Hematopoietic multipotent progenitor cell treated with erythropoietin and hydrocortisone succinate and interleukin-3 and kit ligand, for 8 days (in vitro differentiated cells): ENCODE measurements around the gene SPAG4.

Source experiments
- DNase-seq: peaks from one replicate; pipeline ENCODE4 v3.0.0-alpha.2; 2015

The SPAG4 gene

DNA sequence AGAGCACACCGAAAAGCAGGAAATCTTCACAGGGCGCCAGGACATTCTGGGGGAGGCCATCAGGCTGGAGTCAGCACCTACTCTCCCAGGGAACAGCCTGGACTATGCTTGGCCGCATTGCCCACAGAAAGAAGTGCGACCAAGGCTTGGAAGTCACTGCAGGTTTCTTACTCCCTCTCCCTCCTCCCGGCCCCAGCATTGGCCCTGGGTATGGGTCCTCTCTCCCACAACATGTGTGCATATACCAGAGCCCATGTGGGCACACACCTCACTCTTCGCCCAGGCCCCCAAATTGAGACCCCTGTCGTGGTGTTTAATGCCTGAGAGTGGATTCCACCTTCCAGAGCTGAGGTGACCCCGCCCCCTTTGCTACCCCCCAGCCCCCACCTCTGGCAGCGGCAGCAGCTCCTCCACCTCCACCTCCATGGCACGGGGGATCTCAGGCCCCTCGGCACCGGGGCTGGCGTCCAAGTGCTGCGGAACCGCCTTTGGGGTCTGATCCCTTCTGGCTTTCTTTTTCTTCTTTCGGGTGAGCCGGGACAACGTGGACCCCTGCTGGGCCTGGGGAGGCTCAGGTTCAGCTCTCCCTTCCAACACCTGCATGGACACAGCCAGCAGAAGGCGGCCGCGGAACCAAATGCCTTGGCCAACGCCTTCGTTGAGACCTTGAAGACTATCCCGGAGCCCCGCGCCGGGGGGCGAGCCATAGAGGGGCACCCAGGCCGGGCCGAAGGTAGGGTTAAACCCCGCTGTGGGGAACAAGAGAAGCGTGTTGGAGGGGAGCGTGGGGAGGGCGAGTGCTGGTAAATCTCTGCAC lies 15.2 kb upstream of the SPAG4 start:
- no peak for DNase-seq

DNA sequence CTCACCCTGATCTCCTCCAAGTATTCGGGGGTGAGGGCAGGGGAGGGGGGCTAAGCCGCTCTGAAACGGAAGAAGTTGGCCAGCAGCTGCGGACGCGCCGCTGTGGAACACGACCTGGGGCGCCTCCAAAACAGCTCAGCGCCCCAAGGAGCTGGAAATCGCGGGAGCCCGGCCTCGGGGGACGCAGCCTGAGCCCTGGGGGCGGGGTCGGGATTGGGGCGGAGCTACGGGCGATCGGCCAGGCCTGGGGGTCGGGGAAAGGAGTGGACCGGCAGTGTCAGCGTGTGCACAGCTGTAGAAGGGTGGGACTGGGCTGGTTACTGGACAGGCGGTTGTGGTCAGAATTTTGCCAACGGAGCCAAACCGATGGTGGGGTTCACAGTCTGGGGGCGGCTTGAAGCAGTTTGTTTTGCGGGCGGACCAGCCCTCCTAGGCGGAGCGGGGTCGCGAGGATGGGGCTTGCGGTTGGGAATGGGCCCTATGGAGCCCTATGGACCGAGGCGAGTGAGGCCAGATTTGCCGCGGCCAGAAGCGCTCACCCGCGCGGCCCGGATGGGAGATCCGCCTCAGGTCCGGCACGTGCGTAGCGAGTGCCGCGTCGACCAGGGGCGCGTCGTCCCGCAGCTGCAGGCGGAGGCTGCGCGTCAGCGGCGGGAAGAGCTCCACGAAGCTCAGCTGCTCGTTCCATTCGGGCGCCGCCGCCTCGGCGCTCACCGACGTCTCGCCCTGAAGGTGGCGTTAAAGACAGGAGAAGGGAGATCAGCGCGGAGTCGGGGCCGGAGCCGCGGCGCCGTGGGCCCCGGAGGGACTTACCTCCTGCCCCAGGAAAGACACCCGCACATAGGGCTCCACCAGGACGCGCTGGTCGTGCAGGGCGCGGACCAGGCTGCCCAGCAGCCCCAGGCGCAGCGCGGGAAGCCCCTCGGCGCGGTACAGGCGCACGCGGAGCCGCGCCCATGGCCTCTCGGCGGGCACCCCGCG lies 14.3 kb upstream of the SPAG4 start:
- peak; percentile 75 for DNase-seq

DNA sequence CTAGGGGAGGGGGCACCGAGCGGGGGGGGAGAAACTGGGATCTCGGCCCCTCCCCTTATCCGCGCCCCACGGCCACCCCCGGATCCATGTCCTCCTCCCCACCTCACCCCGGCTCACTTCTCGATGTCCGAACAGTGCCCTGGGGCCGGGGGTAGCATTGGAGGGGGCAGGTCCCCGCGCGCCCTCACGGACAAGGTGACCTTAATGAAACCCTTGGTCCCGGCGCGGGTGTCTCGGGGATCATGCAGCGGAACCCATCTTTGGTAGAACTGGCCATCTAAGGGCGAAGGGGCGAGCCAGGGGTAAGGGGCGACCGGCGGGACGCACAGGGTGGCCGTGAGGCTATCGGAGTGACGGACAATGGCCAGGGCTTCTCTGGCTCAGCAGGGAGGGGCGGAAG lies 13.6 kb upstream of the SPAG4 start:
- DNase-seq: no peak

DNA sequence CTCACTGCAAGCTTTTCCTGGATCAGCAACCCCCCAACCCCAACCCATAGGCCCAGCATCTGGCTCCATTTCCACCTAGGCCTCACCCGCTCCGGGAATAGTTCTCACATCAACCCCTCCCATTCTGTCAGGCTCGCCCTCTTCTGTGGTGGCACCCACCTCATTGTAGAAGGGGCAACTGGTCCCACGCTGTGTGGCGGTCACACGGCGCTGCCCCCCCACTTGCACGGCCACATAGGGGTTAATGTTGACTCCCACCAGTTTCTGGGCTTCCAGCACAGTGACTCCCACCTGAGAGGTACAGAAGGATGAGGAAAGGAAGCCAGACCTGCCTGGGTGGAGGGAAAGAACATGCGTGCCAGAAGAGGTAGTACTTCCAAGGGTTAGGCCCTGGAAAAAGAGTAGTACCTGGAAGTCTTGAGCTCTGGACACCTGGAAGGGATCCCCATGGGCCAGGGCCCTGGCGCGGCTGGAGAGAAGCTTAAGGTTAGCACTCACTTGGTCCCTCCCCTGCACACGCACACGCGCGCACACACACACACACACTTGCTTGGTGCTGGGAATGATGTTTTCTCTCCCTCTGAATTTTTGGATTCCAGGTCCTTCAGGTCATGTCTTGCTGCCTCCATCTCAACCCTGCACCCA lies 12.7 kb upstream of the SPAG4 start:
- no peak for DNase-seq

DNA sequence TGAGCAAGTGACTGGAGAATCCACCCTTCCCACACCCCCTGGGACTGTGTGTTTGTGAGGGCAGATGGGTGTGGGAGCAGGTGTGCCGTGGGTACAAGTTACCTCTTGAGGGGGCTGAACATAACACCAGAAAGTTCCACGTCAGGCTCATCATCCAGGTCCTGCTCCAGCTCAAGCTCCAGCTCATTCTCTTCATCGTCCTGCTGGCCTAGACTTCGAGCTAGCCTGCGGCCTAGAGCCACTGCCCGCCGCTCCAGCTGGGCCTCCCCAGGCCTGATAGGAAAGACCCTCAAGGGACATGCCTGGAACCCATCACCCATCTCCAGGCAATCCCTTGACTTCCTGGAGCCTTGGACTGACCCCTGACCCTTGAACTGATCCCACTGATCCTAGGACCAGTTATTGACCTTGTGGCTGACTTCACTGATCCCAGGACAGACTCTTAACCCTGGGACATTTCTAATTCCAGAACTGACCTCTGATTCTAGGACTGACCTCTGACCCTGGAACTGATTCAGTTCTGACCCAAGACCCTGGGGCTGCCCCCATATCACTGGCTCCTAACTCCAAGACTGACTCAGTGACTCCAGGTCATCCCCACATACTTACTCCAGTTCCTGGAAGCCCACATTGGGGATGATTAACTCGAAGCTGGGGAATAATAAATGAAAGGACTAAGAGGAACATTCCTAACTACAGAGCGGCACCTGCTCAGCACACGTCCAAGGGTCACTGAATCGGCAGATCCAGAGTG lies 11.8 kb upstream of the SPAG4 start:
- DNase-seq: no peak

DNA sequence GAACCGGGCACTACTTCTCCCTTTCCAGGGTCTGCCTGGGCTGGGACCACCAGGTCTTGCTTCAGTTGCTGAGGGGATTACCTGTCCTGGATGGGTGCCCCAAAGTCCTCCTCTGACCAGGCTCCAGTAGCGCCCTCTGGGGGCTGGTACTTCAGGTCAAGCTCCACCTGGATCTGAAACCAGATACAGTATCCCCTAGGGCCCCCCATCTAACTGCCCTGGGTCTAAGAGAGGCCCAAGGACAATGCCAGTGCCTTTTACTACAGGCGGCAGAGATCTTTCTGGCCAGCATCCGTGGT lies 11.2 kb upstream of the SPAG4 start:
- peak; percentile 18 for DNase-seq

DNA sequence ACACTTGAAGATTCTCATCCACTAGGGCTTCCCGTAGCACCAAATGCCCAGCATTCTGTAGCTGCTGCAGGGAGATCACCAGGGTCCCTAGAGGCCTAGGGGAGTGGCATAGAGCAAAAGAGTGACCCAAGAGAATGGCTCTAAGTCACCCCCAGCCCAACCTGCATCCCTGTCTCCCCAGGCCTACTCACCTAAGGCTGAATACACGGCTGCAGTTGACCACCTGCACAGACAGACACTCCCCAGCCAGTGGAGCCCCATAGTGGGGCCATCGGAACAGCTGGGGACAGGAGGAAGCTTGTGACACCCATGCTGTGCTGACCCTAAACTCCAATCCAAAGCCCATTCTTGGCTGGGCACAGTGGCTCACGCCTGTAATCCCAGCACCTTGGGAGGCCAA lies 9.5 kb upstream of the SPAG4 start:
- DNase-seq: no peak

DNA sequence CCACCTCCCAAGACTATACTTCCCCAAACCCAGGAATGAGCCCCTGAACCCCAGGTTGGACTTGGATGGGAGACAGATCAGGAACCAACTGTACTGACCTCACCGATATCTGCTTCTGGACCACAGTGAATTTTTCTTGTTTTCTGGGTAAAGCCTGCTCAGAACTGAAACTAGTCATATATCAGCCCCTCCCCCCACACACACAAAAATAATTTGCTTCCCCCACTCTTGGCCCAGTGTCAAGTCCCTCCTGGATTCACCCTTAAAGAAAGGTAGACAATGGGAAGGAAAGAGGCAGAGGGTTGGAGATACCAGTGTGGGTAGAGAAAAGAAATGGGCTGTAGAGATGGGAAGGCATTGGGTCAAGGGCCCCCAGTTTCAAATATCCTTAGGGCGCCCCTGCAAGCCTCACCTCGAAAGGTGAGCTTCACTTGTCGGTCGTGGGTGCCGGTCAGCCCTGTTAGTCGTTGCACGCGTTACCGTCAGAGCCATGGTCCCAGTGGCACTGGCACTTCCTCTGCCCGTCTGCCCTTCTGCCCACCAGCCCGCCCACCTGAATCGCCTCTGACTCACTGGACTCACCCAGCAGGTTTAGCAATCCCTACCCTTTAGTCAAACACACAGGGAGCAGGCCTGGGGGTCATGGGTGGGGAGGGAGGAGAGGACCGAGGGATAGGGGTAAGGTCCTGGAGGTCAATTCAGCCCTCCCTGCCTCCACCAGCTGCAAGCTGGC lies 8.5 kb upstream of the SPAG4 start:
- no peak for DNase-seq

DNA sequence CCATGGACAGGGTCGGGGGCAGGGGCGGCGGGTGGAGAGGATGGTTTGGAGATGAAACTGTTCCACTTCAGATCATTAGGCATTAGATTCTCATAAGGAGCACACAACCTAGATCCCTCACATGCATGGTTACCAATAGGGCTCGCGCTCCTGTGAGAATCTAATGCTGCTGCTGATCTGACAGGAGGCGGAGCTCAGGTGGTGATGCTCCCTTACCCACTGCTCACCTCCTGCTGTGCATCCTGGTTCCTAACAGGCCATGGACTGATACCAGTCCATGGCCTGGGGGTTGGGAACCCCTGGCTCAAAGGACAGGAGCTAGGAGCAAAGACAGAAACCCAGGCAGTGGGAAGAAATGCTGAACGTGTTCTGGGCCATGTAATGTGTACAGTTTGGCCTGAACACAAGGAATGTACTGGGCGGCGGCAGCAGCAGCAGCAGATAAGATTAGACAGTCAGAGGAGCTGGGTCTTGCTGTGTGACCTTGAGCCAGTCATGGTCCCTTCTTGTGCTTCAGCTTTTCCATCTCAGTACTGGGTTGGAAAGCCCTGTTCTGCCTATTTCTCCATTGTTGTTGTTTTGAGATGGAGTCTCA lies 4.7 kb upstream of the SPAG4 start:
- DNase-seq: peak; percentile 73

DNA sequence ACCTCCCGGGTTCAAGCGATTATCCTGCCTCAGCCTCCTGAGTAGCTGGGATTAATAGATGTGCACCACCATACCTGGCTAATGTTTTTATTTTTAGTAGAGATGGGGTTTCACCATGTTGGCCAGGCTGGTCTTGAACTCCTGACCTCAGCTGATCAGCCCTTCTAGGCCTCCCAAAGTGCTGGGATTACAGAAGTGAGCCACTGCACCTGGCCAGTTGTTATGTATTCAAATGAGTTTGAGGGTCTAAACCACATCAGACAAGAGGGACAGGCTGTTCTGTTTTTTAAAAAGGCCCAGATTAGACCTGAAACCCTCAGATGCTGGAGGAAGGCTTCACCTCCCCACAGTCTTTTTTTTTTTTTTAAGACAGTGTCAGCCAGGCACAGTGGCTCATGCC lies 4.1 kb upstream of the SPAG4 start:
- DNase-seq: no peak

DNA sequence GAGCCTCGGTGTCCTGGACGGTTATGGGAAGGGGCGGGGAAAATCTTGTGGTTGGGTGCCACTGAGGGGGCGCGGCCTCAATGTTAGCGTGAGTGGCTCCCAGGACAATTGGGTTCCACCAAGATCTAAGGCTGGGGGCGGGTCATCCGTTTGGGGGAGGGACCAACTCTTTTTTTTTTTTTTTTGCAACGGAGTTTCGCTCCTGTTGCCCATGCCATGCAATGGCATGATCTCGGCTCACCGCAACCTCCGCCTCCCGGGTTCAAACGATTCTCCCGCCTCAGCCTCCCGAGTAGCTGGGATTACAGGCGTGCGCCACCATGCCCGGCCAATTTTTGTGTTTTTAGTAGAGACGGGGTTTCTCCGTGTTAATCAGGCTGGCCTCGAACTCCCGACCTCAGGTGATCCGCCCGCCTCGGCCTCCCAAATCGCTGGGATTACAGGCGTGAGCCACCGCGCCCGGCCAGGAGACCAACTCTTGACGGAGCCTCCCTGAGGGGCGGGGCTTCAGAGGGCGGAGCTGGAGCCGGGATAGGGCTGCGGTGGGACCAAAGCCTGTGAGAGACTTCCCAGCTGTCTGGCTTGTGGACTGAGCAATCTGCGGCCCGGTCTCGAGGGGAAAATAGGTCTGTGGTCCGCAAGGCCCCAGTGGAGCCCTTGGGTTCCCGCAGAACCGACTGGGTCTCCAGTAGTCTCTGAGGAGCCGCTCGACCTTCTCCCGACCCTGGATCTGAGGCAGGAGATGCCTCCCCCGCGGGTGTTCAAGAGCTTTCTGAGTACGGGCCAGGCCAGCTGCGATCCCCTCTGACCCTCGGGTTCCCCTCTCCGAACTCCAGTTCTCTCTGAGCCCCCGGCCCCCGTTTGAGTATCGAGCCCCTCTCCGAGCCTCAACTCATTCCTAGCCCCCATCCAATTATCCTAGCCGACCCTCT lies 1.1 kb downstream of the SPAG4 start:
- DNase-seq: peak; percentile 100

DNA sequence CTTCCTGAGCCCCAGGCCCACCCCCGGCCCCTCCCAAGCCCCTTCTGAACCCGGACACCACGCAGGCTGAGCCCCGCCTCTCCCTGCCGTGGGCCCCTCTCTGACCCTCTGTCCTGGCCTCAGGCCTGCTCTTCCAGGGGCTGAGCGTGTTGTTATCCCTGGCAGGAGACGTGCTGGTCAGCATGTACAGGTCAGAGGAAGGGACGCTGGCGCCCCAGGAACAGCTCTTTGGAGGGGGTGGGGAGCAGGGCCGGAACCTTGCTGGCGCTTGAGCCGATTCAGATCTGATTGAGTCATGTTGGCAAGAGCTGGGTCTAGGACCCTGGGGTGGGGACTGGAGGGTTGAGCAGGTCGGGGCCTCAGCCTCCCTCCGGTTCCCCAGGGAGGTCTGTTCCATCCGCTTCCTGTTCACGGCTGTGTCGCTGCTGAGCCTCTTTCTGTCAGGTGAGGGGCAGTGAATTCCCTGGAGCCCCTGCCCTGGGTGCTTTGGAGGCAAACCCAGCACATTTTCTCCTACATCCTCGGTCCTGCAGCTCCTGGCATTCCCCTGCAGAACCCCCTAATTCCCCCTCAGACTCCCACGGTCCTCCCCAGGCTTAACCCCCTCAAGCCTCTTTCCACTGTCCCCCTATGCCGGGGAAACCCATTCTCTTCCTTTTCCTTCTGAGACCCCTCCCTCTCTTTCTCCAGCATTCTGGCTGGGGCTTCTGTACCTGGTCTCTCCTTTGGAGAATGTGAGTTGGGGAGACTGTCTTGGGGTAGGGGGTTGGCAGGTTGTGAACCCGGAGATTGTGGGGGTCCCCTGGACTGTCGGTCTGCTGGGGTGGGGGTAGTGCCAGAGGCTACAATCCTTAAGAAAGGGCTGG lies 2.0 kb downstream of the SPAG4 start:
- DNase-seq: peak; percentile 65

DNA sequence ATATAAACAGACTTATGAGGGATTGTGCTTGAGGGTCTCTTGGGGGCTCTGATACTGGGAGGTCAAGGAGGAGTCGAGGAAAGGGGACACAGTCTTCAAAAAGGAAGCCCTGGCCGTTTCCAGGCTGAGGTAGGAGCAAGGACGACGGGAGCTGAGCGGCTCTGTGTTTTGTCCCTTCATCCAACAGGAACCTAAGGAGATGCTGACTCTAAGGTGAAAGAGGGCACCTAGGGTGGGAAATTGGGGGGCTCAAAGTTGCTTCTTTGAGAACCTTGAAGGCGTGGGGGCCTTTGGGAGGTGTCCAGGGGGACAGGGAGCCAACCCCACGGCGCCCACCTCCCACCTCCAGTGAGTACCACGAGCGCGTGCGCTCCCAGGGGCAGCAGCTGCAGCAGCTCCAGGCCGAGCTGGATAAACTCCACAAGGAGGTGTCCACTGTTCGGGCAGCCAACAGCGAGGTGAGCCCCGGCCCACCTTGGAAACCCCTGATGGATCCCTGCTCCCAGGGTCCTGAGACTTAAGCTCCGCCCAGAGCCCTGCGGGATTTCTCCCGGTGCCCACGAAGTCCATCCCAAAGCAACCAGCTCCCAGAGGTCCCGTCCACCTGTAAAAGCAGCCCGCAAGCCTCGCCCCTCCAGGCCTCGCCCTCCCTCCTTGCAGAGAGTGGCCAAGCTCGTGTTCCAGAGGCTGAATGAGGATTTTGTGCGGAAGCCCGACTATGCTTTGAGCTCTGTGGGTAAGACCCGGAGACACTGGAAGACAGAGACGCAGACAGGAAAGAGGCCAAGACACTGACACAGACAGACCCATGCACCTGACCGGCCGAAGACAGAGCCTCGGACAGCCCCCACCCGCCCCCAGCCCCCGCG lies 2.9 kb downstream of the SPAG4 start:
- DNase-seq: peak; percentile 15

DNA sequence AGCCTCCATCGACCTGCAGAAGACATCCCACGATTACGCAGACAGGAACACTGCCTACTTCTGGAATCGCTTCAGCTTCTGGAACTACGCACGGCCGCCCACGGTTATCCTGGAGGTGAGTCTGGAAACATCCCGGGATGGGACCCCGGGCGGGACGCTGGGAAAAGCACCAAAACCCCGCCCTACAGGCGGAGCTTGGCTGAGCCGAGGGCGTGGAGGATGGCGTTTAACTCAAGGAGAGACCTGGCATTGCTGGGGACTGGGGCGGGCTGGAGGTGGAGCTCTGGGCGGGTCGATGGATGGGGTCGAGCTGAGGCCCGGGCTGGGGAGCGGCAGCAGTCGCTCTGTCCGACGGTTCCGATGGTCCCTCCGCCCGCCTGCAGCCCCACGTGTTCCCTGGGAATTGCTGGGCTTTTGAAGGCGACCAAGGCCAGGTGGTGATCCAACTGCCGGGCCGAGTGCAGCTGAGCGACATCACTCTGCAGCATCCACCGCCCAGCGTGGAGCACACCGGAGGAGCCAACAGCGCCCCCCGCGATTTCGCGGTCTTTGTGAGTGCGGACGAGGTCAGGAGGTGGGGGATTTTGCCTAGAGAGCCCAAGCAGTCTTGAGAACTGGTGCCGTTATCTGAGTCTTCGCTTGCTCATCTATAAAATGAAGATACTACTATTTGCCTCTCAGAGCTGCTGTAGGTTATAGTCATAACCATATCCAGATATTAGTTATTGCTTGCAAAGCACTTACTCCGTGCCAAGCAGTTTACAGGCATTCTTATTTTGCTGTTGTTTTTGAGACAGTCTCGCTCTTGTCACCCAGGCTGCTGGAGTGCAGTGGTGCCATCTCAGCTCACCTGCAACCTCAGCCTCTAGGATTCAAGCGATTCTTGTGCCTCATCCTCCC lies 3.8 kb downstream of the SPAG4 start:
- peak; percentile 80 for DNase-seq

DNA sequence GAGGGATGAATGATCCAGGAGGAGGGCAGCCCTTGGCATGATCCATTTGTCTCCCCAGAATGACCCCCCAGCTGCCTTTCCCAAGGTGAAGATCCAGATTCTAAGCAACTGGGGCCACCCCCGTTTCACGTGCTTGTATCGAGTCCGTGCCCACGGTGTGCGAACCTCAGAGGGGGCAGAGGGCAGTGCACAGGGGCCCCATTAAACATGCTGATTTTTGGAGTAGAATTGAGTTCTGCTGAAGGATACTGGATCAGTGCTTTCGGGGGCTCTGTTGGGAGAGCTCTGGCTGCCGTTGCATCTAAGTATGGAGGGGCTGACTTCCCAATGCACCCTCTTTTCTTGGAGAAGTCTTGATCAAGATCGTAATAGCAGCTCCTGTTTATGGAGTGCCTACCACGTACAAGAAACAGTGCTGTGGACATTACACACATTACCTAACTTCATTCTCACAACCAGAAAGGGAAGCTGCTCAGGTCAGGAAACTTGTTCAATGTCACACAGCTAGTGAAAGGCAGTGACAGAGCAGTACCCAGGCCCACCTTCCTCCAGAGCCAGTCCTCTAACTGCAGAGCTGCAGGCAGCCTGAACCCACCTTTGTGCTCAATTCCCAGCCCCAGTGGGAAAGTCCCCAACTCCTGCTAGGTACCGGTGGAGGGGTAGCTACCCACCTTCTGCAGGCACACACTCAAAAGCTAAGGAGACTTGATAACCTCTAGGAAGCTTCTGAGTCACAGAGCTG lies 5.4 kb downstream of the SPAG4 start:
- DNase-seq: no peak

DNA sequence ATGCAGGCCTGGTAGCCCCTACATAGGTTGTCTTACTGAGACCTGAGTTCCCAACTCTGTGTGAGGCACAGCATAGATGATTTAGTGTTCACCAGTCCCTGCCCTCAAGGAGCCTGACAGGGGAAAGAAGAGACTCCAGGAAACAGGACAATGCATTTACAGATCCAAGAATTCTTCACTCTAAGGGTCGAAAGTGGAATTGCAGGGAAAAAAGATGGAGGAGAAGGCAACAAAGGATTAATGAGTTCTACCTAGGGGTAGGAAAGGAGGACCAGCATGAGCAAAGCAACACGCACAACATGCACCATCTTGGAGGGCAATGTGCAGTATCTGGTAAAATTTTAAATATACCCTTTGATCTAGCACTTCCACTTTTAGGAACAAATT lies 5.9 kb downstream of the SPAG4 start:
- no peak for DNase-seq
